GM23248 (cell line): Measurements from ENCODE around the gene TRAF6. TPM values are rescaled to one million over a fixed set of nuclear protein-coding genes. Genes with fewer than 3 reads are reported as not detected.

Source experiments
- DNase-seq: peaks from one replicate; pipeline ENCODE4 v3.0.0-alpha.2; 2015
- H2AFZ ChIP-seq: fragments of 200-600 bp; sonication (generic); 2 replicates; pipeline ENCODE4 v1.6.1; 2016; ENCODE audit warnings: antibody characterized with exemption
- H3F3A ChIP-seq: fragments of 200-600 bp; sonication (generic); 2 replicates; pipeline ENCODE4 v1.6.1; 2016; ENCODE audit warnings: mild to moderate bottlenecking, antibody characterized with exemption, mixed run types; ENCODE audit not compliant: insufficient read depth
- H3K27ac ChIP-seq: fragments of 200-600 bp; sonication (generic); 2 replicates; pipeline ENCODE4 v1.5.1; 2016; ENCODE audit warnings: mild to moderate bottlenecking
- H3K27me3 ChIP-seq: fragments of 200-600 bp; sonication (generic); replicated peaks from 2 replicates; pipeline ENCODE4 v1.6.1; 2016; ENCODE audit warnings: mild to moderate bottlenecking; ENCODE audit not compliant: insufficient read depth
- H3K36me3 ChIP-seq: fragments of 200-600 bp; sonication (generic); 2 replicates; pipeline ENCODE4 v1.6.1; 2016; ENCODE audit warnings: low read depth, mild to moderate bottlenecking
- H3K4me1 ChIP-seq: fragments of 200-600 bp; sonication (generic); 2 replicates; pipeline ENCODE4 v1.6.1; 2016; ENCODE audit warnings: mild to moderate bottlenecking; ENCODE audit not compliant: insufficient read depth
- H3K4me2 ChIP-seq: fragments of 200-600 bp; sonication (generic); one replicate; pipeline ENCODE4 v1.6.1; 2016; ENCODE audit warnings: mild to moderate bottlenecking; ENCODE audit not compliant: unreplicated experiment
- H3K4me3 ChIP-seq: fragments of 200-600 bp; sonication (generic); 2 replicates; pipeline ENCODE4 v1.5.1; 2016; ENCODE audit warnings: mild to moderate bottlenecking
- H3K79me2 ChIP-seq: fragments of 200-600 bp; sonication (generic); 2 replicates; pipeline ENCODE4 v1.6.1; 2016; ENCODE audit warnings: mild to moderate bottlenecking; ENCODE audit not compliant: insufficient read depth
- H3K9ac ChIP-seq: fragments of 200-600 bp; sonication (generic); 2 replicates; pipeline ENCODE4 v1.6.1; 2016; ENCODE audit warnings: mild to moderate bottlenecking
- H3K9me2 ChIP-seq: fragments of 200-600 bp; sonication (generic); 2 replicates; pipeline ENCODE4 v1.6.1; 2016; ENCODE audit warnings: mixed run types, mild to moderate bottlenecking, moderate library complexity; ENCODE audit not compliant: insufficient read depth
- H3K9me3 ChIP-seq: fragments of 200-600 bp; sonication (generic); one replicate; pipeline ENCODE4 v1.6.1; 2017; ENCODE audit warnings: low read depth
- H4K20me1 ChIP-seq: fragments of 200-600 bp; sonication (generic); 2 replicates; pipeline ENCODE4 v1.6.0; 2016; ENCODE audit not compliant: insufficient read depth
- EZH2 ChIP-seq: fragments of 200-600 bp; sonication (generic); IDR thresholded peaks from 2 replicates; pipeline ENCODE4 v1.6.1; 2018; ENCODE audit warnings: antibody characterized with exemption, mild to moderate bottlenecking; ENCODE audit not compliant: insufficient read depth, poor library complexity, severe bottlenecking
- EZH2phosphoT487 ChIP-seq: fragments of 200-600 bp; sonication (generic); IDR thresholded peaks from 2 replicates; pipeline ENCODE4 v1.6.1; 2018; ENCODE audit warnings: antibody characterized with exemption, moderate library complexity, mild to moderate bottlenecking, low read depth; ENCODE audit not compliant: insufficient read depth
- WGBS, 2 experiments: methylation state at CpG; one replicate each; pipeline ENCODE4 v1.1.6; 2015 to 2017; ENCODE audit warnings: low lambda C conversion rate in 2 of 2, low coverage in 1 of 2; ENCODE audit errors: missing lambda C conversion rate in 2 of 2; 5-methylcytosine and 5-hydroxymethylcytosine counted together
- in situ Hi-C: fragments of 300-500 bp; cut with MboI; formaldehyde crosslinking; loops from 2 replicates; pipeline ENCODE4 v1.15.0; 2020
- polyA plus RNA-seq: library from polyadenylated mRNA; unstranded; fragments of >200 nt; fragmentation: Nextera tagmentation; extraction: Ambion mirVana; gene quantifications from 2 replicates; pipeline ENCODE4 v1.2.1, GENCODE V29; 2016
- total RNA-seq: library from RNA; depleted of rRNA; stranded (reverse); fragments of >200 nt; shearing (Covaris generic); gene quantifications from 2 replicates; pipeline ENCODE4 v1.2.3, GENCODE V29; 2014

The TRAF6 gene
- total and polyA plus RNA-seq, 2 experiments from 2014 or later, result 7.2 to 7.9 TPM

- Histone ChIP-seq H3K27ac (no peak overlapping the region), H3K9me3 (no peaks in the 10 kb centered on the region), H3K4me2 (no peak overlapping the region), H3K79me2 (no peaks in the 10 kb centered on the region), H4K20me1 (no peaks in the 10 kb centered on the region), H3K9me2 (no peaks in the 10 kb centered on the region), H3F3A (peaks cover 18% of the 10 kb centered on the region; the same call in 1 of the 2 replicates), H2AFZ (no peak overlapping the region), H3K4me1 (peaks cover 3% of the 10 kb centered on the region; the same call in 1 of the 2 replicates), H3K27me3 (no peaks in the 10 kb centered on the region), H3K4me3 (no peak overlapping the region), H3K9ac (no peak overlapping the region), H3K36me3 (peaks cover 12% of the 10 kb centered on the region)
- TF ChIP-seq EZH2phosphoT487 (no peak), EZH2 (no peak)
- DNase-seq, result no peak
- in situ Hi-C loops, result loop anchor here (25.0 kb wide), 1 partner anchor 969 kb away; no protein-coding TSS in a partner anchor
These were observed 29.2 kb downstream of the TRAF6 start for GRCh38 chr11:36480833-36481232.

DNA sequence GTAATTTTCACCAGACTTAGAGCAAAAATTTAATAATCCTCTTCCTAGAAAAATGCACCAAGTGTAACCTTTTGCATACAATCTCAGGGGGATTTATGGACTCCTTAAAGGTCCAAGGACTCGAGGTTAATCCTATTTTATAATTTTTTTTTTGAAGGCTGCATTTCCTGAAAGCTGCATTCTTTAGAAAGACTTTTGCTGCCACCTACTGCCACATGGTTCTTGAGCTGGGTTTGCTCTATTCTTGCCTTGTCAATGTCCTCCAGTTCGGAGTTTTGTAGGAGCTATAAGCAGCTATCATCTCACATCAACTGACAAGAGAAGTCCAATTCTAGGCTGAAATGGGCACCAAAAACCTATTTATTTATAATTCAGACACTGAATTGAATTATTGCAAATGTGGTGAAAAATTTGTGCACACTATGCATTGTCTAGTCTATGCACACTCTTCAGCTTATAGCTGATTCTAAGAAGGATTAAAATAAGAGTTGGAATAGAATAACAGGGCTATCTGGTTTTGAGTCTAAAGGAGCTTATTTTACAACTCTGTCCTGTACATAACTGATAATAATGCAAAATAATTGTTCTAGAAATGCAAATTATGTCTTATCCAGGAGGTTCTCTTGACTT, 31.3 kb downstream of the TRAF6 start:
- DNase-seq, result peak; percentile 76
- in situ Hi-C loops, result loop anchor here (10.0 to 25.0 kb wide), 2 partner anchors 184 to 967 kb away; partner anchors contain the start of gene PRR5L

DNA sequence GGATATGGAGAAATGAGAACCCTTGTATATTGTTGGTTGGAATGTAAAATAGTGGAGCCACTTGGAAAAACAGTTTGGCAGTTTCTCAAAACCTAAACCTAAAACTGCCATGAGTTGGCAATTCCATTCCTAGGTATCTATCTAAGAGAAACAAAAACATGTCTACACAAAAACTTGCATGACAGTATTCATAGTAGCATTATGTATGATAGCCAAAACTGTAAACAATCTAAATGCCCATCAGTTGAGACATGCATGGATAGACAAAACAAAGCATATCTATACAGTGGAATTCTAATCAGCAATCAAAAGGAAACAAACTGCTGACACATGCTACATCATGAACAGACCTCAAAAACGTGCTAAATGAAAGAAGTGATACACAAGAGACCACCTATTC, 34.9 kb downstream of the TRAF6 start:
- no peak overlapping the region for H3K4me3 ChIP-seq
- no peak overlapping the region for H3K27ac ChIP-seq
- 19 to 40% methylated on average over 1 of the region's 1 CpG for WGBS, 2 experiments
- TF ChIP-seq EZH2phosphoT487 (no peak), EZH2 (no peak)
- H3K9ac ChIP-seq, result no peak overlapping the region
- peaks cover 23% of the 10 kb centered on the region for H3K4me1 ChIP-seq
- H3K36me3 ChIP-seq, result no peaks in the 10 kb centered on the region
- H3K9me3 ChIP-seq, result no peaks in the 10 kb centered on the region
- H3K27me3 ChIP-seq, result no peaks in the 10 kb centered on the region
- H3K9me2 ChIP-seq, result no peaks in the 10 kb centered on the region
- H3K4me2 ChIP-seq, result no peak overlapping the region
- H2AFZ ChIP-seq, result no peak overlapping the region
- no peaks in the 10 kb centered on the region for H3K79me2 ChIP-seq
- DNase-seq, result peak; percentile 34
- in situ Hi-C loops, result loop anchor here (10.0 to 25.0 kb wide), 2 partner anchors 180 to 963 kb away; partner anchors contain the start of gene PRR5L
- peaks cover 37% of the 10 kb centered on the region for H3F3A ChIP-seq
- no peaks in the 10 kb centered on the region for H4K20me1 ChIP-seq

More for the DNA sequence above, 31.3 kb downstream of the TRAF6 start:
- H3K9ac ChIP-seq, result no peak overlapping the region
- H3K79me2 ChIP-seq, result no peaks in the 10 kb centered on the region
- H3K4me2 ChIP-seq, result no peak overlapping the region
- H4K20me1 ChIP-seq, result no peaks in the 10 kb centered on the region
- TF ChIP-seq EZH2phosphoT487 (no peak), EZH2 (no peak)
- H3K4me1 ChIP-seq, result peaks cover 16% of the 10 kb centered on the region
- no peak overlapping the region for H2AFZ ChIP-seq
- no peak overlapping the region for H3K4me3 ChIP-seq
- 24 to 30% methylated on average over 2 of the region's 2 CpGs for WGBS, 2 experiments
- H3F3A ChIP-seq, result peaks cover 32% of the 10 kb centered on the region; the same call in 1 of the 2 replicates
- no peaks in the 10 kb centered on the region for H3K9me3 ChIP-seq
- H3K36me3 ChIP-seq, result no peaks in the 10 kb centered on the region
- H3K9me2 ChIP-seq, result no peaks in the 10 kb centered on the region
- H3K27ac ChIP-seq, result no peak overlapping the region
- no peaks in the 10 kb centered on the region for H3K27me3 ChIP-seq

- Histone ChIP-seq H3K27me3 (no peaks in the 10 kb centered on the region), H3K9ac (no peak overlapping the region), H3F3A (peaks cover 49% of the 10 kb centered on the region), H3K79me2 (no peaks in the 10 kb centered on the region), H3K36me3 (no peaks in the 10 kb centered on the region), H3K4me2 (no peak overlapping the region), H3K4me3 (no peak overlapping the region), H3K9me3 (no peaks in the 10 kb centered on the region), H3K4me1 (peaks cover 37% of the 10 kb centered on the region), H2AFZ (no peak overlapping the region), H3K27ac (no peak overlapping the region), H4K20me1 (no peaks in the 10 kb centered on the region), H3K9me2 (no peaks in the 10 kb centered on the region)
- 50 to 58% methylated on average over 1 of the region's 1 CpG for WGBS, 2 experiments
- TF ChIP-seq EZH2, result no peak
- no peak for TF ChIP-seq EZH2phosphoT487
- DNase-seq, result no peak
- in situ Hi-C loops, result loop anchor here (10.0 kb wide), 1 partner anchor 177 kb away; the partner anchor contains the start of gene PRR5L
These were observed 38.5 kb downstream of the TRAF6 start for GRCh38 chr11:36471577-36471976.
